Measurements from ENCODE around the gene ARID3A. TPM values are rescaled to one million over a fixed set of nuclear protein-coding genes. Genes with fewer than 3 reads are reported as not detected.

The ARID3A gene
- total and polyA plus RNA-seq, 2 of the 8 experiments (the other 6 are each of a cell fraction or from before 2014, with no cell fraction given) = 40.5 to 77.4 TPM

DNA sequence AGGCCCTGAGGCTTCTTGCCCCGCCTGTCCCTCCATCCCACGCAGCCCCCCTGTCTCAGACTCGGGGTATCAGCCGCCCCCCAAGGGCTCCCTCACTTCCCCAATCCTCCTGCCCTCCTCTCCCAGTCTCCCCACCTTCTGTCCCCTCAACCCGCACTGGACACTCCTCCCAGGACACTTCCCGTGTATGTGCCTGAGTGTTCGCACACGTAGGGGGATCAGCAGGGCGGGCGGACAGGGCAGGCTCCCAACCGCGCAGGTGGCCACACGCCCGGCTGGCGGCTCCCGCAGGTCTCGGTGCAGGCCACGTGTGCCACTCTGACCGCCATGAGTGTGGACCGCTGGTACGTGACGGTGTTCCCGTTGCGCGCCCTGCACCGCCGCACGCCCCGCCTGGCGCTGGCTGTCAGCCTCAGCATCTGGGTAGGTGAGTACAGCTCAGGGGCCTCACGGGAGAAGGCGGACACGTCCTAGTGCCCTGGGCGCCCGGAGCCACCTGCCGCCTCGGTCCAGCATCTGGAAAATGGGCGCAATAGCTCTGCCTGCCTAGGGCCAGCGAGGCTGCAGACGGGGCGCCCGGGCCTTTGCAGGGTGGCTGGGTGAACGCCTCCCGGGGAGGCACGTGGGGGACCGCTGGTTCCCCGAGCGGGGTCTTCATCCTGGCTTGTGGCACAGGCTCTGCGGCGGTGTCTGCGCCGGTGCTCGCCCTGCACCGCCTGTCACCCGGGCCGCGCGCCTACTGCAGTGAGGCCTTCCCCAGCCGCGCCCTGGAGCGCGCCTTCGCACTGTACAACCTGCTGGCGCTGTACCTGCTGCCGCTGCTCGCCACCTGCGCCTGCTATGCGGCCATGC, 6.4 kb upstream of the ARID3A start (continued):
- no peak for TF ChIP-seq EP300 (IDR thresholded peaks at IDR 0.05; ENCODE audit: borderline replicate concordance in 1 of 2, low read depth in 2 of 2, low read length in 2 of 2)
- TF ChIP-seq RNF2 (IDR thresholded peaks at IDR 0.05; ENCODE audit: borderline replicate concordance, low read depth, low read length, missing control alignments, poor library complexity, severe bottlenecking) = no peak
- TF ChIP-seq SP1 (IDR thresholded peaks at IDR 0.05; ENCODE audit: low read depth, low read length) = no peak
- TF ChIP-seq RAD21 (IDR thresholded peaks at IDR 0.05 in 1 of 2, conservative IDR thresholded peaks at IDR 0.05 in 1 of 2; ENCODE audit: low read depth in 2 of 2, low read length in 2 of 2) = no peak
- TF ChIP-seq, protein P1, sequence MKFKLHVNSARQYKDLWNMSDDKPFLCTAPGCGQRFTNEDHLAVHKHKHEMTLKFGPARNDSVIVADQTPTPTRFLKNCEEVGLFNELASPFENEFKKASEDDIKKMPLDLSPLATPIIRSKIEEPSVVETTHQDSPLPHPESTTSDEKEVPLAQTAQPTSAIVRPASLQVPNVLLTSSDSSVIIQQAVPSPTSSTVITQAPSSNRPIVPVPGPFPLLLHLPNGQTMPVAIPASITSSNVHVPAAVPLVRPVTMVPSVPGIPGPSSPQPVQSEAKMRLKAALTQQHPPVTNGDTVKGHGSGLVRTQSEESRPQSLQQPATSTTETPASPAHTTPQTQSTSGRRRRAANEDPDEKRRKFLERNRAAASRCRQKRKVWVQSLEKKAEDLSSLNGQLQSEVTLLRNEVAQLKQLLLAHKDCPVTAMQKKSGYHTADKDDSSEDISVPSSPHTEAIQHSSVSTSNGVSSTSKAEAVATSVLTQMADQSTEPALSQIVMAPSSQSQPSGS (IDR thresholded peaks at IDR 0.05; ENCODE audit: low read length) = no peak
- TF ChIP-seq HDAC2 (IDR thresholded peaks at IDR 0.05; ENCODE audit: borderline replicate concordance in 1 of 2, low read depth in 2 of 2, low read length in 2 of 2) = no peak
- no peak for TF ChIP-seq JUN (IDR thresholded peaks at IDR 0.05; ENCODE audit: low read depth, low read length)
- peak; percentile 77 for TF ChIP-seq KDM1A (IDR thresholded peaks at IDR 0.05; ENCODE audit: borderline replicate concordance, low read length)
- TF ChIP-seq POLR2A (IDR thresholded peaks at IDR 0.05; ENCODE audit: control extremely low read depth in 1 of 2, low read depth in 2 of 2, low read length in 2 of 2) = no peak
